Pancreas (tissue), 10 donors: ENCODE data around the gene ERICH6B. TPM values are rescaled to one million over a fixed set of nuclear protein-coding genes. Genes with fewer than 3 reads are reported as not detected.

Source experiments
- ATAC-seq, 4 donors: fragments of 200-7000 bp; cut with Tn5 transposase; one replicate each; pipeline versions ENCODE4 v1.8.0 to v1.9.1; 2020; ENCODE audit warnings: mild to moderate bottlenecking in 4 of 4, moderate library complexity in 4 of 4
- DNase-seq, 6 donors: peaks; one replicate each; pipeline ENCODE4 v3.0.0-alpha.2; 2020
- FAIRE-seq: peaks from 2 replicates; lab custom pipeline; 2012; peaks lifted over from hg19 to GRCh38; lab: Jason Lieb, UNC
- H3K27ac ChIP-seq, 4 donors: fragments of 200-600 bp; sonication (generic); 1 replicate in 3 of 4; 2 replicates in 1 of 4; pipeline versions ENCODE4 v1.5.0 to v1.8.0; 2020
- H3K27me3 ChIP-seq, 4 donors: fragments of 200-600 bp; one replicate each; pipeline ENCODE4 v1.8.0; 2021
- H3K36me3 ChIP-seq, 3 donors: fragments of 200-600 bp; sonication (generic) in 1 of 3; one replicate each; pipeline versions ENCODE4 v1.5.0 to v1.8.0; 2020 to 2021
- H3K4me1 ChIP-seq, 3 donors: fragments of 200-600 bp; one replicate each; pipeline ENCODE4 v1.8.0; 2021
- H3K4me3 ChIP-seq, 4 donors: fragments of 200-600 bp; sonication (generic) in 2 of 4; one replicate each; pipeline versions ENCODE4 v1.5.0 to v1.8.0; 2020 to 2021
- H3K9me3 ChIP-seq, 4 donors: fragments of 200-600 bp; one replicate each; pipeline ENCODE4 v1.8.0; 2021
- WGBS, 2 donors: extraction: QIAGEN DNeasy Blood & Tissue Kit; methylation state at CpG; one replicate each; pipeline ENCODE4 v1.1.7; 2013; 5-methylcytosine and 5-hydroxymethylcytosine counted together
- intact Hi-C, 3 donors: fragments of 100-400 bp; cut with DNase I; formaldehyde crosslinking; loops; one replicate each; pipeline versions ENCODE4 v1.11.1 to v1.14.2; 2022
- polyA plus RNA-seq, 2 donors: library from polyadenylated mRNA; stranded (reverse); fragments of 200-250 nt; gene quantifications; one replicate each; pipeline ENCODE4 v1.2.3, GENCODE V29; 2013
- total RNA-seq, 6 donors: library from RNA; stranded (reverse); fragmentation: NEBNext Ultra II Directional in 4 of 6; extraction: Animal tissue kit (Norgen Biotek cat#: 25700) in 4 of 6; gene quantifications; one replicate each; pipeline versions ENCODE4 v1.2.1 to v1.2.4, GENCODE V29; 2021 to 2023
- TF ChIP-seq, protein P1 (sequence below), 4 donors: fragments of 200-600 bp; sonication (generic) in 3 of 4; IDR thresholded peaks; one replicate each; pipeline versions ENCODE4 v1.5.0 to v1.8.0; 2021; ENCODE audit warnings: antibody characterized with exemption in 4 of 4
- donor health status: healthy with polysubstance abuse.
- donor health status: DM: no; HTN: no; CAD: no; lungs with moderate emphysema.
- donor health status: DM: no; HTN: no; CAD: no.
- donor health status: control.
- donor health status: control.
- donor health status: Bipolar disorder and iron deficiency.
- donor health status: DM: yes; HTN: yes; CAD: no.
- donor health status: DM: no; HTN: no; CAD: no.
- donor health status: DM: no; HTN: no; CAD: no.
- donor health status: DM: yes; HTN: yes; CAD: no.

Gene ERICH6B
- total and polyA plus RNA-seq, 8 donors = not detected

DNA sequence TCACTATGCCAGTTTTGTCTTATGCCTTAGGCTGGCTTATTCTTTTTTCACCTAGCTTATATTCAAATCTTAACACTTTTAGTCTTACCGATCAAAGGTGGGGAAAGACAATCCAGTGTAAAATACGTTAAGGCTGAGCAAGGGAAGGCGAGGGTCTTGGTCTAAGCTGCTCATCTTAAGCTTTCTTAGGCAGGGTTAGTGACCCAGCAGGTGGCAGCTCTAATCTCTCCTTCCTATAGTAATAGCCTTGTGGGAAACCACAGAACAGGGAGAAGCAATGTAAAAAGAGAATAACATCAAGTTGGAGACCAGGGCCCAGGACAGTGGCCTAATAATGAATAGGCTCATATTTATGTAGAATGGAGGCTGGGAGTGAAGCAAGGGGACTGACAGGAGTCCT is 104.9 kb downstream of the ERICH6B start:
- TF ChIP-seq, protein P1, sequence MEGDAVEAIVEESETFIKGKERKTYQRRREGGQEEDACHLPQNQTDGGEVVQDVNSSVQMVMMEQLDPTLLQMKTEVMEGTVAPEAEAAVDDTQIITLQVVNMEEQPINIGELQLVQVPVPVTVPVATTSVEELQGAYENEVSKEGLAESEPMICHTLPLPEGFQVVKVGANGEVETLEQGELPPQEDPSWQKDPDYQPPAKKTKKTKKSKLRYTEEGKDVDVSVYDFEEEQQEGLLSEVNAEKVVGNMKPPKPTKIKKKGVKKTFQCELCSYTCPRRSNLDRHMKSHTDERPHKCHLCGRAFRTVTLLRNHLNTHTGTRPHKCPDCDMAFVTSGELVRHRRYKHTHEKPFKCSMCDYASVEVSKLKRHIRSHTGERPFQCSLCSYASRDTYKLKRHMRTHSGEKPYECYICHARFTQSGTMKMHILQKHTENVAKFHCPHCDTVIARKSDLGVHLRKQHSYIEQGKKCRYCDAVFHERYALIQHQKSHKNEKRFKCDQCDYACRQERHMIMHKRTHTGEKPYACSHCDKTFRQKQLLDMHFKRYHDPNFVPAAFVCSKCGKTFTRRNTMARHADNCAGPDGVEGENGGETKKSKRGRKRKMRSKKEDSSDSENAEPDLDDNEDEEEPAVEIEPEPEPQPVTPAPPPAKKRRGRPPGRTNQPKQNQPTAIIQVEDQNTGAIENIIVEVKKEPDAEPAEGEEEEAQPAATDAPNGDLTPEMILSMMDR (IDR thresholded peaks at IDR 0.05) = no peak
- FAIRE-seq (no peak), ATAC-seq (no peak), DNase-seq (no peak)
- 90 to 93% methylated on average over 3 of the region's 3 CpGs for WGBS, 2 donors
- Histone ChIP-seq H3K27ac (no peak overlapping the region), H3K9me3 (no peaks in the 10 kb centered on the region), H3K36me3 (peaks cover 0 to 48% (median 27%) of the 10 kb centered on the region in 3 donors), H3K27me3 (no peaks in the 10 kb centered on the region), H3K4me3 (no peak overlapping the region), H3K4me1 (no peaks in the 10 kb centered on the region)
- intact Hi-C loops = no loop called here

DNA sequence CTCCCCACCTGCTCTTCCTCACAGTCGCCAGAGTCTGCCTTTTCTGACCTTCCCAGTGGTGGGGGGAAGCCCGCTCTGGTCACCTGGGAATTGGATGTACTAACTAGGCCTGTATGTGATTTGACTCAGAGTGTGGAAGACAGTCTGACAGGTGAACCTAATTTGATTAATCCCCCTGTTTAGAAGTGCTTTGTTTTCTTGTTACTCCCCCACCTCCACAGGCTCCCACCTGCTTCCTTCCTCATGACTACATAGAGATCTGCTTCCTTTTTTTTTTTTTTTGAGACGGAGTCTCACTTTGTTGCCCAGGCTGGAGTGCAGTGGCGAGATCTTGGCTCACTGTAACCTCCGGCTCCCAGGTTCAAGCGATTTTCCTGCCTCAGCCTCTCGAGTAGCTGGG is 106.8 kb downstream of the ERICH6B start:
- no peak for FAIRE-seq
- H3K27me3 ChIP-seq = no peaks in the 10 kb centered on the region

DNA sequence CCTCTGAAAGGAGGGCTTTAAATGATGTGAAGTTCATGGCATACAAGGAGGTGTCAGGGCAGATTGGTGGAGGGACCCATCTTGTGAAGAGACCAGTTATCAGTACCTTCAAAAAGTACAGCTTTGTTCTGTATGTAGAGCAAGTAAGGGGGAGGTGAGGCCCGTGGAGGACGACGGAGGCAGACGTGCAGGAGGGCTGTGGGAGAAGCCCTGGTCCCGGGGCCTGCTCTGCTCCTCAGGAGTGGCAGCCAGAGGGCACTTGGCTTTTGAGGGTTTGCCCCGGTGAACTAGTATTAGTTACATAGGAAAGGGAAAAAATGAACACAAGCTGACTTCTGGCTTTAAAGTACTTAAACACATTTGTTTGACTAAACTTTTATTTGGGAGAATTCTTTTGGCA is 108.7 kb downstream of the ERICH6B start:
- TF ChIP-seq, protein P1 (IDR thresholded peaks at IDR 0.05) = no peak
- FAIRE-seq = no peak
- Histone ChIP-seq H3K4me1 (no peaks in the 10 kb centered on the region), H3K27ac (no peak overlapping the region), H3K36me3 (peaks cover 4 to 52% (median 39%) of the 10 kb centered on the region in 3 donors), H3K4me3 (no peak overlapping the region), H3K27me3 (no peaks in the 10 kb centered on the region), H3K9me3 (no peaks in the 10 kb centered on the region)
- WGBS, 2 donors = 88 to 92% methylated on average over 6 of the region's 6 CpGs
- ATAC-seq = no peak
- DNase-seq = no peak
- intact Hi-C loops = loop anchor here in 1 of 3 donors (10.0 kb wide), 1 partner anchor 132 kb away; no protein-coding TSS in a partner anchor

More for the DNA sequence above, 106.8 kb downstream of the ERICH6B start:
- Histone ChIP-seq H3K27ac (no peak overlapping the region), H3K36me3 (peaks cover 4 to 55% (median 43%) of the 10 kb centered on the region in 3 donors), H3K4me1 (no peaks in the 10 kb centered on the region), H3K9me3 (no peaks in the 10 kb centered on the region), H3K4me3 (no peak overlapping the region)
- DNase-seq (no peak), ATAC-seq (no peak)
- WGBS, 2 donors = 88 to 90% methylated on average over 7 of the region's 7 CpGs
- TF ChIP-seq, protein P1 (IDR thresholded peaks at IDR 0.05) = no peak
- intact Hi-C loops = loop anchor here in 1 of 3 donors (10.0 kb wide), 1 partner anchor 134 kb away; no protein-coding TSS in a partner anchor

DNA sequence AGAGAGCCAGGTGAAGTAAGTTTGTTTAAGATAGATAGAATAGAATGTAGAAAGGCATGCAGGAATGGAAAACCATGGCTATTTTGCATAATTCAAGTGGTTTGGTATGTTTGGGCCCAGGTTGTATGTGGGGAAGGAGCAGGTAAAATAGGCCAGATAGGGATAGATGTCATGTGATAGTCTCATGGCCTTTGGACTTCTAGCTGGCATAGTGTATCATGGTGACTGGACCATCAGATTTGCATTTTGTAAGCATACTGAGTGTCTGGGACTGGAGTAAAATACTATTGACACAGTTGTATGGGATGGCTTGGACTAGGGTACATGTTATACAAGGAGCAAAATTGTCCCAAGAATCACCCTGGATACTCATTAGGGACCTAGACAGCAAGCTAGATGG is 111.9 kb downstream of the ERICH6B start:
- H3K9me3 ChIP-seq = no peaks in the 10 kb centered on the region
- DNase-seq = no peak
- H3K4me3 ChIP-seq = no peak overlapping the region
- no peaks in the 10 kb centered on the region for H3K27me3 ChIP-seq
- ATAC-seq = peak in 1 of 4 donors; percentile 20
- H3K4me1 ChIP-seq = peaks cover 5 to 15% (median 7%) of the 10 kb centered on the region in 3 donors
- TF ChIP-seq, protein P1 (IDR thresholded peaks at IDR 0.05) = no peak
- intact Hi-C loops = loop anchor here in 1 of 3 donors (10.0 kb wide), 1 partner anchor 129 kb away; no protein-coding TSS in a partner anchor
- no peak for FAIRE-seq
- peaks cover 4 to 40% (median 26%) of the 10 kb centered on the region in 3 donors for H3K36me3 ChIP-seq
- no peak overlapping the region for H3K27ac ChIP-seq

DNA sequence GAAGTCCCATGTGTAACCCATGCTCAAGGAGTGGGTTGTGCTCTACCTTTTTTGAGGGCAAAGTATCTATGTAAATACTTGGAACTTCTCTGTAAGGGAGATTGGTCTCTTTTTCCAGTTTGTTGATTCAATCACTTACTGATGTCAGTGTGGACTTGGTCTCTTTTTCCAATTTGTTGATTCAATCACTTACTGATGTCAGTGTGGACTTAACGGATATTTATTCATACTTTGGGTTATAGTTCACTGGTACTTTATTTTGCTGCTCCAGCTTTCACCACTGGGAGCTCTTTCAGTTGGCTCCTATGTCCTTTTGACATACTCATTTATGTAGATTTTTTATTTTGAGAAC is 114.4 kb downstream of the ERICH6B start:
- Histone ChIP-seq H3K4me3 (no peak overlapping the region), H3K36me3 (peaks cover 4 to 47% (median 26%) of the 10 kb centered on the region in 3 donors), H3K4me1 (peaks cover 5 to 15% (median 7%) of the 10 kb centered on the region in 3 donors), H3K27ac (peak overlapping the region in 2 of 4 donors; percentile 1 to 18), H3K27me3 (no peaks in the 10 kb centered on the region), H3K9me3 (no peaks in the 10 kb centered on the region)
- WGBS, 2 donors = 63 to 64% methylated on average over 1 of the region's 1 CpG
- DNase-seq = no peak
- peak in 3 of 4 donors; percentile 14 to 30 (median 29) for ATAC-seq
- TF ChIP-seq, protein P1 (IDR thresholded peaks at IDR 0.05) = no peak
- intact Hi-C loops = loop anchor here in 1 of 3 donors (10.0 kb wide), 1 partner anchor 126 kb away; no protein-coding TSS in a partner anchor
- FAIRE-seq = no peak
